NCI-H187 treated with DMSO at 0.1 percent for 48 hours (cell line): ENCODE measurements around the gene GNB1L.
"Not testable (repeated sequence)": the region's sequence is repeated elsewhere in the genome, so short reads cannot be mapped to it uniquely, and the experiment has no call there.

Experiments used
- DNase-seq: peaks from one replicate; lab custom pipeline; 2025; lab: John Stamatoyannopoulos, UW

Gene GNB1L

DNA sequence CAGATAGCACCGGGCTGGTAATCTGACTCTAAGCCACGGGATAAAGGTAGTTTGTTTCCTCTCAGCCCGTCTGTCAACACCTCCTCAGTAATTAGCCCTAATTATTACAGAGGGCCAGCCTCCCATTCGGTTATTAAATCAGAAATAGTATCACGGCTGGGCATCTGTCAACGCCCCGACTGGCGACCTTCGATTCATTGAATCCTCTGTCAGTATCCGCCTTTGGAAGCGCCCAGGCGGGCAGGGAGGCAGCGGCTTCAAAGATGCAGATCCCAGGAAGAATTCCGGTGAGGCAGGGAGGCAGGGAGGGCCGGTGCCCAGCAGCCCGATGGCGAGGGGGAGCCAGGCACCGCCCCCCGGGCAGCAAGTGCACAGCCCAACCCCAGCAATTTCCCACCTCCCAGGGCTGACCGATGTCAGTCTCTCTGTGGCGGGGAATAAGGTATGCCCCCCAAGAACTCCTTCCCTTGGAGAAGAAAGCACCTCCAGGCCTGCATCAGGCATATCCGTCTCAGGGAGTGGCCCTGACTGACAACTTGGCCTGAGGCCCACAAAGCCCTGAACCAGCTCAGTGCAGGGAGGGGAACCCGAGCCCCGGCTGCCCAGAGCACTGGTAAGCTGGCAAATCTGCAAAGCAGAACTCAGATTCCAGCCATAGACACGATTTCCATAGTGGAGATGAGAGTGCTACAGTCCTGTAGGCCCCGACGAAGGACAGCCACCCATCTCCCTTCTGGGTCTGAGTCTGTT, 11.4 kb downstream of the GNB1L start:
- no peak for DNase-seq

GRCh38 chr22:19842393-19843106, 12.1 kb downstream of the GNB1L start:
- no peak for DNase-seq

GRCh38 chr22:19841641-19842392, 12.9 kb downstream of the GNB1L start:
- no peak for DNase-seq

GRCh38 chr22:19840955-19841640, 13.6 kb downstream of the GNB1L start:
- no peak for DNase-seq

DNA sequence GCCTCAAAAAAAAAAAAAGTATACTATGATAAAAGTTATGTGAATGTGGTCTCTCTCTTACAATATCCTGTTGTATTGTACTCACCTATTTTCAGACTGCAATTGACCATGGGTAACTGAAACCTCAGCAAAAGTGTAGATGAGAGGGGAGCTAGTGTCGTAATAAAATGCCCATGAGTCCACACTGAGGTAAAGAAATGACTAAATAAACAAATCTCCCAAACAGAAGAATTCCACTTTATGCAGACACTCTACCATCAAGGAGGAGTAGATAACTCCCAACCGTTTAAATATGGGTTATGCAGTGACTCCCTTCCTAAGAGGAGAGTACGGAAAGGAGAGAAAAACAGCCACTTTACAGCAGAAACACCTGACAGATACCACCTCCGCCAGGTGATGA, 14.6 kb downstream of the GNB1L start:
- DNase-seq, result no peak

- no peak for DNase-seq
These were observed 16.8 kb downstream of the GNB1L start for GRCh38 chr22:19837915-19838314.

- no peak for DNase-seq
These were observed 18.2 kb downstream of the GNB1L start for GRCh38 chr22:19836512-19836911.

- DNase-seq, result no peak
These were observed 20.1 kb downstream of the GNB1L start for GRCh38 chr22:19834599-19834998.

DNA sequence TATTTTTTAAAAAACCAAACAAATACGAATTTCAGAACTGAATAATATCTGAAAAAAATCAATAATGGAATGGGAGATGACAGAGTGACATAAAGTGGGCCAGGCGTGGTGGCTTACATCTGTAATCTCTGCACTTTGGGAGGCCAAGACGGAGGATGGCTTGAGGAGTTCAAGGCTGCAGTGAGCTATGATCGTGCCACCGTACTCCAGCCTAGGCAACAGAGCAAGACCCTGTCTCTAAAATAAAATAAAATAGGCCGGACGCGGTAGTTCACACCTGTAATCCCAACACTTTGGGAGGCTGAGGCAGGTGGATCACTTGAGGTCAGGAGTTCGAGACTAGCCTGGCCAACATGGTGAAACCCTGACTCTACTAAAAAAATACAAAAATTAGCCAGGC, 21.3 kb downstream of the GNB1L start:
- DNase-seq, result not testable (repeated sequence)

DNA sequence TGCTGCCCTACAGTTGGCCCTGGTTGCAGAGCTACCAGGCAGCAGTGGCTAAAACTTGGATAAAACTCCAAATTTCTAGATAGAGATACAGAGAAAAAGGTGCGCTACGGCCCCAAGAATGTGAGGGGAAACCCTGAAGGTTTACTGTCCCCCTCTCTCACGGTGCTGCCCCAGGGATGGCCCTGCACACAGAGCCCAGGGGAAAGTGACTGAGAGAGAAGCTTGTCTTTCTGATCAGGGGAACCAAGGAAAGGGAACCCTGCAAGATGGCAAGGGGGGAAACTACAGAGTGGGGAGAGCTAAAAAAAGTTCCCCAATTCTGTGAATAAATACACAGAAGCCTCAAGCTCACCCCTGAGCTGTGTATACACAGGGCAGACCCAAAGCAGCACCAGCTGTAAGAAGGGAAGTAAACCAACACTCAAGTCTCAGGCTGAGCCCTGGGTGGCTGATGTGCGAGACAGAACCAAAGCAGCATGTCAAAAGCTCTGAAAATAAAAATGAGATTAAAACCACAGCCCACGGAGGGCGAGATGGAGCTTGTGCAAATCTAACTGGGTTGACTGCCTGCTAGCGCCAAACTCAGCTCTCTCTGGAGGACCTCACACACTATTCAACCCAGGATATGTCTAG, 22.1 kb downstream of the GNB1L start:
- DNase-seq, result no peak

DNA sequence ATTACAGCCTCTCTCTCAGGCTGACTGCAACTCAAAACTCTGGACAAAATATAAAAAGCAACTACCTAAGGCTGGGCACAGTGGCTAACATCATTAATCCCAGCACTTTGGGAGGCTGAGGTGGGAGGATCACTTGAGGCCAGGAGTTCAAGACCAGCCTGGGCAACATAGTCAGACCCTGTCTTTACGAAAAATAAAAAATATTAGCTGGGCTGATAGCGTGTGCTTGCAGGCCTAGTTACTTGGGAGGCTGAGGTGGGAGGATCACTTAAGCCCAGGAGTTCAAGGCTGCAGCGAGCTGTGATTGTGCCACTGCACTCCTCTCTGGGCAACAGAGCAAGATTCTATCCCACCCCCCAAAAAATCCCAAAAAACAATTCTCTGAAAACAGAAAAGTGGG, 22.7 kb downstream of the GNB1L start:
- DNase-seq, result not testable (repeated sequence)

- no peak for DNase-seq
These were observed 23.7 kb downstream of the GNB1L start for GRCh38 chr22:19831016-19831415.

DNA sequence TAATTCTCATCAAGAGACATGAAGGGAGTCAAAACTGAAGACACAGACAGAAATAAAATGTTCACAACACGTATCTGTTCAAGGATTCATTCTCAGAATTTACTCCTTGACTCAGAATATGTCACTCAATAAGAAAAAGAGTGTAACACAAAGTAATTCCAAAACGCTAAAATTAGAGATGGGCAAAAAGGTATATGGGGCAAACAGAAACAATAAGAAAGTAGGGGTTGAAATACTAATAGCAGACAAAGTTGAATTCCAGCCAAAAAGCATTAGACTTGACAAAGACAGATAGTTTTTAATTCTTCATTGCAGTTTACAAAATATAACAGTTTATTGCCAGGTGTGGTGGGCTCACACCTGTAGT, 26.7 kb downstream of the GNB1L start:
- DNase-seq, result no peak

GRCh38 chr22:19827341-19828034, 27.2 kb downstream of the GNB1L start:
- DNase-seq, result no peak

- DNase-seq, result no peak
These were observed 28.1 kb downstream of the GNB1L start for GRCh38 chr22:19826619-19826950.

GRCh38 chr22:19825904-19826618, 28.6 kb downstream of the GNB1L start:
- no peak for DNase-seq

DNA sequence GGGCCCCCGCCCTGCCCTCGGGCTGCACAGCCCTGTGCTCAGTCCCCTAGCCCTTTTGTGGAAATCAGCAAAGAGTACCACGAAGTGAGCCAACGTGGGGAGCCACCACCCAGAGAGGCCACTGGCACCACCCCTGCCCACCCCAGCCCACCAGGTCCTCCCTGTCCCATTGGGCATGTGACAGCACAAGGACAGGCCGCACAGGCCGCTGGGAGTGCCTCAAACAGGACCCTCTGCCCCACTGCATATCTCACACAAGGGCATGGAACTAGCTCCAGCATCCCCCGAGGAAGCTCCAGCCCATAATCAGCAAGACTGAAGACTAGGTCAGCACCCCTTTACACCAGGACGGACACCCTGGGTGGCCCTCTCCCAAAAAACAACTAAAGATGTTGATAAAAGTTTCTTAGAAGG, 29.7 kb downstream of the GNB1L start:
- DNase-seq, result no peak

- DNase-seq, result no peak
These were observed 30.3 kb downstream of the GNB1L start for GRCh38 chr22:19824212-19824925.

- DNase-seq, result no peak
These were observed 30.8 kb downstream of the GNB1L start for GRCh38 chr22:19823902-19824211.

- no peak for DNase-seq
These were observed 31.3 kb downstream of the GNB1L start for GRCh38 chr22:19823191-19823901.
